ENCODE results near the gene TIAM1.

TIAM1 gene

DNA sequence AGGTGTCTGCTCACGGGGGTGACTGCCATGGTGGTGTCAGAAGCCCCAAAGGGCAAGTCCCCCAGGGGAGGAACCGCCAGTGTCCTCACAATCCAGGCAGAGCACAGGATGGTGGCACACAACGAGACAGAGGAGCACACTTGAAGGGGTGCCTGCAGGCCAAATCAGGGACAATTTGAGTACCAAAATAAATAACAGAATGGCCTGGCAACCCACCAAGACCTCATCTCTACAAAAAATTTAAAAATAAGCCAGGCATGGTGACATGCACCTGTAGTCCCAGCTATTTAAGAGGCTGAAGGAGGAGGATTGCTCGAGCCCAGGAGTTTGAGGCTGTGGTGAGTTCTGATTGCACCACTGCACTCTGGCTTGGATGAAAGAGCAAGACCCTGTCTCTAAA lies 38.2 kb downstream of the TIAM1 start:
- H3K27me3 ChIP-seq (replicated peaks in 2 of 5; ENCODE audit: control insufficient read depth in 4 of 5, insufficient read depth in 5 of 5, low read length in 4 of 5): no peaks in the 10 kb centered on the region
- no peak overlapping the region for H3K27ac ChIP-seq (ENCODE audit: insufficient read depth in 1 of 2, low read depth in 1 of 2, low read length in 2 of 2, poor library complexity in 1 of 2, severe bottlenecking in 2 of 2)
- CTCF ChIA-PET: no interaction called here
- no peaks in the 10 kb centered on the region for H3K9me3 ChIP-seq (ENCODE audit: control extremely low read depth in 1 of 5, control insufficient read depth in 4 of 5, insufficient read depth in 2 of 5, low read depth in 1 of 5, low read length in 4 of 5)
- POLR2A ChIA-PET: no interaction called here
- 100% methylated on average over 3 of the region's 4 CpGs for WGBS (ENCODE audit: insufficient coverage)
- H3K4me3 ChIP-seq (ENCODE audit: control insufficient read depth in 1 of 7, extremely low read depth in 1 of 7, insufficient read depth in 4 of 7, low read depth in 2 of 7, low read length in 6 of 7): no peak overlapping the region
- H3K36me3 ChIP-seq (ENCODE audit: control insufficient read depth in 4 of 4, insufficient read depth in 4 of 4, low read length in 3 of 4): peaks cover 0 to 4% (median 0%) of the 10 kb centered on the region in 4 experiments
- H3K4me1 ChIP-seq (ENCODE audit: control extremely low read depth in 1 of 4, control insufficient read depth in 4 of 4, insufficient read depth in 4 of 4, low read length in 3 of 4): no peaks in the 10 kb centered on the region
- DNase-seq: no peak

GRCh38 chr21:31299291-31300147 lies 44.5 kb downstream of the TIAM1 start:
- Histone ChIP-seq H3K4me3 (ENCODE audit: control insufficient read depth in 1 of 7, extremely low read depth in 1 of 7, insufficient read depth in 4 of 7, low read depth in 2 of 7, low read length in 6 of 7) (no peak overlapping the region), H3K9me3 (ENCODE audit: control extremely low read depth in 1 of 5, control insufficient read depth in 4 of 5, insufficient read depth in 2 of 5, low read depth in 1 of 5, low read length in 4 of 5) (no peaks in the 10 kb centered on the region), H3K4me1 (ENCODE audit: control extremely low read depth in 1 of 4, control insufficient read depth in 4 of 4, insufficient read depth in 4 of 4, low read length in 3 of 4) (no peaks in the 10 kb centered on the region), H3K27ac (ENCODE audit: insufficient read depth in 1 of 2, low read depth in 1 of 2, low read length in 2 of 2, poor library complexity in 1 of 2, severe bottlenecking in 2 of 2) (no peak overlapping the region), H3K27me3 (replicated peaks in 2 of 5; ENCODE audit: control insufficient read depth in 4 of 5, insufficient read depth in 5 of 5, low read length in 4 of 5) (no peaks in the 10 kb centered on the region), H3K36me3 (ENCODE audit: control insufficient read depth in 4 of 4, insufficient read depth in 4 of 4, low read length in 3 of 4) (no peaks in the 10 kb centered on the region)
- no peak for DNase-seq
- CTCF ChIA-PET: no interaction called here
- POLR2A ChIA-PET: no interaction called here
- 97% methylated on average over 12 of the region's 15 CpGs for WGBS (ENCODE audit: insufficient coverage)

GRCh38 chr21:31298618-31299269 lies 45.3 kb downstream of the TIAM1 start:
- Histone ChIP-seq H3K4me1 (ENCODE audit: control extremely low read depth in 1 of 4, control insufficient read depth in 4 of 4, insufficient read depth in 4 of 4, low read length in 3 of 4) (no peaks in the 10 kb centered on the region), H3K27me3 (replicated peaks in 2 of 5; ENCODE audit: control insufficient read depth in 4 of 5, insufficient read depth in 5 of 5, low read length in 4 of 5) (no peaks in the 10 kb centered on the region), H3K4me3 (ENCODE audit: control insufficient read depth in 1 of 7, extremely low read depth in 1 of 7, insufficient read depth in 4 of 7, low read depth in 2 of 7, low read length in 6 of 7) (no peak overlapping the region), H3K36me3 (ENCODE audit: control insufficient read depth in 4 of 4, insufficient read depth in 4 of 4, low read length in 3 of 4) (no peaks in the 10 kb centered on the region), H3K9me3 (ENCODE audit: control extremely low read depth in 1 of 5, control insufficient read depth in 4 of 5, insufficient read depth in 2 of 5, low read depth in 1 of 5, low read length in 4 of 5) (no peaks in the 10 kb centered on the region), H3K27ac (ENCODE audit: insufficient read depth in 1 of 2, low read depth in 1 of 2, low read length in 2 of 2, poor library complexity in 1 of 2, severe bottlenecking in 2 of 2) (no peak overlapping the region)
- 100% methylated on average over 2 of the region's 6 CpGs for WGBS (ENCODE audit: insufficient coverage)
- no peak for DNase-seq
- POLR2A ChIA-PET: no interaction called here
- CTCF ChIA-PET: no interaction called here

DNA sequence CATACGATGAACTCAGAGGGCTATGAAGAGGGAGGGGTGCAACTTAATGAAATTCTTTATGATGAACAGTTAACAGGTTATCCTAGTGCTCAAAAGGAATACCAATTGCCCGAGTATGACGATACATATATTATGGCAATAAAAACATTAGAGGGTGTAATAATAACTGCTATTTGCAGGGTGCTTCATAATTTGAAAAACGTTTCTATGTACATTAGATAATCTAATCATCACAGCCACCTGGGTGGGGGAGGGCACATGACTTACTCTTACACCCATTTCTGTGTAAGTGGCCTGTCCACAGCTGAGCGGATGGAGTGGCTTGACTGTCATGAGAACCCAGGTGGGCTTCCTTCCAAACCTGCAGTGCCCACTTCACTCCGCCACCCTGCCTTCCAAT lies 46.3 kb downstream of the TIAM1 start:
- WGBS (ENCODE audit: insufficient coverage): 100% methylated on average over 2 of the region's 6 CpGs
- POLR2A ChIA-PET: interaction anchor here (0.6 kb wide), 1 partner anchor 172 kb away, joined by 3 read pairs; no protein-coding TSS in a partner anchor
- no peak overlapping the region for H3K27ac ChIP-seq (ENCODE audit: insufficient read depth in 1 of 2, low read depth in 1 of 2, low read length in 2 of 2, poor library complexity in 1 of 2, severe bottlenecking in 2 of 2)

GRCh38 chr21:31295676-31296075 lies 48.4 kb downstream of the TIAM1 start:
- Histone ChIP-seq H3K4me1 (ENCODE audit: control extremely low read depth in 1 of 4, control insufficient read depth in 4 of 4, insufficient read depth in 4 of 4, low read length in 3 of 4) (no peaks in the 10 kb centered on the region), H3K36me3 (ENCODE audit: control insufficient read depth in 4 of 4, insufficient read depth in 4 of 4, low read length in 3 of 4) (no peaks in the 10 kb centered on the region), H3K4me3 (ENCODE audit: control insufficient read depth in 1 of 7, extremely low read depth in 1 of 7, insufficient read depth in 4 of 7, low read depth in 2 of 7, low read length in 6 of 7) (no peak overlapping the region), H3K27me3 (replicated peaks in 2 of 5; ENCODE audit: control insufficient read depth in 4 of 5, insufficient read depth in 5 of 5, low read length in 4 of 5) (no peaks in the 10 kb centered on the region), H3K27ac (ENCODE audit: insufficient read depth in 1 of 2, low read depth in 1 of 2, low read length in 2 of 2, poor library complexity in 1 of 2, severe bottlenecking in 2 of 2) (no peak overlapping the region), H3K9me3 (ENCODE audit: control extremely low read depth in 1 of 5, control insufficient read depth in 4 of 5, insufficient read depth in 2 of 5, low read depth in 1 of 5, low read length in 4 of 5) (peaks cover 0 to 3% (median 0%) of the 10 kb centered on the region in 5 experiments)
- POLR2A ChIA-PET: no interaction called here
- no peak for DNase-seq
- CTCF ChIA-PET: no interaction called here
- WGBS (ENCODE audit: insufficient coverage): 99% methylated on average over 9 of the region's 11 CpGs

More for the DNA sequence above, 46.3 kb downstream of the TIAM1 start:
- H3K9me3 ChIP-seq (ENCODE audit: control extremely low read depth in 1 of 5, control insufficient read depth in 4 of 5, insufficient read depth in 2 of 5, low read depth in 1 of 5, low read length in 4 of 5): no peaks in the 10 kb centered on the region
- no peaks in the 10 kb centered on the region for H3K36me3 ChIP-seq (ENCODE audit: control insufficient read depth in 4 of 4, insufficient read depth in 4 of 4, low read length in 3 of 4)
- DNase-seq: no peak
- H3K27me3 ChIP-seq (replicated peaks in 2 of 5; ENCODE audit: control insufficient read depth in 4 of 5, insufficient read depth in 5 of 5, low read length in 4 of 5): no peaks in the 10 kb centered on the region
- CTCF ChIA-PET: no interaction called here
- no peaks in the 10 kb centered on the region for H3K4me1 ChIP-seq (ENCODE audit: control extremely low read depth in 1 of 4, control insufficient read depth in 4 of 4, insufficient read depth in 4 of 4, low read length in 3 of 4)
- H3K4me3 ChIP-seq (ENCODE audit: control insufficient read depth in 1 of 7, extremely low read depth in 1 of 7, insufficient read depth in 4 of 7, low read depth in 2 of 7, low read length in 6 of 7): no peak overlapping the region

DNA sequence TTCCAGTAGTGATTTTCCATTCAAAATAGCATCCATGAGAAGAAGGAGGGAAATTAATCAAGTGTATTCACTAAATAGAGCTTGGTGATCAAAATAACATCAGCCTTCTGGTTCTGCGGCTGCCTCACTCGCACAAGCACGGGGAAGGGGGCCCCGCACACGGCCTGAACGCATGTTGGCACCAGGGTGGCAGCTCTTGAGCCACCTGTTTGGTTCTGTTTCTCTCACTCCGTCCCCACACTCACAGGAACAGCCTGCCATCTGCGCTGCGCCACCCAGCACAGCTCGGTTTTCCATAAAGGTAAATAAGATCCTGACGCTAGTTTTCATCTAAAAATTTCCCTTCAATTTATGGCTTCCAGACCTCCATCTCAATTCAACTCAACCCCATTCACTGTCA lies 49.4 kb downstream of the TIAM1 start:
- no peaks in the 10 kb centered on the region for H3K4me1 ChIP-seq (ENCODE audit: control extremely low read depth in 1 of 4, control insufficient read depth in 4 of 4, insufficient read depth in 4 of 4, low read length in 3 of 4)
- WGBS (ENCODE audit: insufficient coverage): 97% methylated on average over 11 of the region's 11 CpGs
- CTCF ChIA-PET: interaction anchor here (1.0 kb wide), 1 partner anchor 15 kb away, joined by 4 read pairs; no protein-coding TSS in a partner anchor
- H3K4me3 ChIP-seq (ENCODE audit: control insufficient read depth in 1 of 7, extremely low read depth in 1 of 7, insufficient read depth in 4 of 7, low read depth in 2 of 7, low read length in 6 of 7): no peak overlapping the region
- H3K9me3 ChIP-seq (ENCODE audit: control extremely low read depth in 1 of 5, control insufficient read depth in 4 of 5, insufficient read depth in 2 of 5, low read depth in 1 of 5, low read length in 4 of 5): peaks cover 0 to 3% (median 0%) of the 10 kb centered on the region in 5 experiments
- H3K36me3 ChIP-seq (ENCODE audit: control insufficient read depth in 4 of 4, insufficient read depth in 4 of 4, low read length in 3 of 4): no peaks in the 10 kb centered on the region
- H3K27ac ChIP-seq (ENCODE audit: insufficient read depth in 1 of 2, low read depth in 1 of 2, low read length in 2 of 2, poor library complexity in 1 of 2, severe bottlenecking in 2 of 2): no peak overlapping the region
- POLR2A ChIA-PET: no interaction called here
- no peaks in the 10 kb centered on the region for H3K27me3 ChIP-seq (replicated peaks in 2 of 5; ENCODE audit: control insufficient read depth in 4 of 5, insufficient read depth in 5 of 5, low read length in 4 of 5)
- no peak for DNase-seq

DNA sequence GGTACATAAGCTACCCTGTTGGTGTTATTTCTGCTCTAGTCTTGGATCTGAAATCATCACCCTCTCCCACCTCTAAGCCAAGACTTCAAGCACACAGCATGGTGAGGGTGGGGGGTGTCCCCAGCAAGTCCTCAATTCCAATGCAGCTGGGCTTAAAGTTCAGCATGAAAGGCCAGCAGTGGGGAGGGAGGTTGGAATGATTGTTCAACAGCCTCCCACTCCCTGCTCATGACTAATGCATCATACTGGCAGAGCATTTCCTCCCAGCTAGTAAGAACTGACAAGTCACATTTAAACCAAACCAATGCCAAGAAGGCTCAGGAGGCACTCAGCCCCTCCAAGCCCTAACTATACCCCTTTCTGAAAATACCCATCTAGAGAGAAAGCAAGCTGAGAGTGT lies 50.1 kb downstream of the TIAM1 start:
- H3K36me3 ChIP-seq (ENCODE audit: control insufficient read depth in 4 of 4, insufficient read depth in 4 of 4, low read length in 3 of 4): no peaks in the 10 kb centered on the region
- peaks cover 0 to 3% (median 0%) of the 10 kb centered on the region in 5 experiments for H3K9me3 ChIP-seq (ENCODE audit: control extremely low read depth in 1 of 5, control insufficient read depth in 4 of 5, insufficient read depth in 2 of 5, low read depth in 1 of 5, low read length in 4 of 5)
- ChIA-PET POLR2A (no interaction called here), CTCF (interaction anchor here (1.1 kb wide), 1 partner anchor 234 kb away, joined by 4 read pairs; no protein-coding TSS in a partner anchor)
- H3K27me3 ChIP-seq (replicated peaks in 2 of 5; ENCODE audit: control insufficient read depth in 4 of 5, insufficient read depth in 5 of 5, low read length in 4 of 5): no peaks in the 10 kb centered on the region
- H3K4me1 ChIP-seq (ENCODE audit: control extremely low read depth in 1 of 4, control insufficient read depth in 4 of 4, insufficient read depth in 4 of 4, low read length in 3 of 4): no peaks in the 10 kb centered on the region
- no peak overlapping the region for H3K4me3 ChIP-seq (ENCODE audit: control insufficient read depth in 1 of 7, extremely low read depth in 1 of 7, insufficient read depth in 4 of 7, low read depth in 2 of 7, low read length in 6 of 7)
- no peak overlapping the region for H3K27ac ChIP-seq (ENCODE audit: insufficient read depth in 1 of 2, low read depth in 1 of 2, low read length in 2 of 2, poor library complexity in 1 of 2, severe bottlenecking in 2 of 2)
- DNase-seq: peak in 2 of 3 donors; percentile 7 to 17

Measured in common myeloid progenitor, CD34-positive (primary cell).